Measurements from ENCODE around the gene HDAC4.

The HDAC4 gene

DNA sequence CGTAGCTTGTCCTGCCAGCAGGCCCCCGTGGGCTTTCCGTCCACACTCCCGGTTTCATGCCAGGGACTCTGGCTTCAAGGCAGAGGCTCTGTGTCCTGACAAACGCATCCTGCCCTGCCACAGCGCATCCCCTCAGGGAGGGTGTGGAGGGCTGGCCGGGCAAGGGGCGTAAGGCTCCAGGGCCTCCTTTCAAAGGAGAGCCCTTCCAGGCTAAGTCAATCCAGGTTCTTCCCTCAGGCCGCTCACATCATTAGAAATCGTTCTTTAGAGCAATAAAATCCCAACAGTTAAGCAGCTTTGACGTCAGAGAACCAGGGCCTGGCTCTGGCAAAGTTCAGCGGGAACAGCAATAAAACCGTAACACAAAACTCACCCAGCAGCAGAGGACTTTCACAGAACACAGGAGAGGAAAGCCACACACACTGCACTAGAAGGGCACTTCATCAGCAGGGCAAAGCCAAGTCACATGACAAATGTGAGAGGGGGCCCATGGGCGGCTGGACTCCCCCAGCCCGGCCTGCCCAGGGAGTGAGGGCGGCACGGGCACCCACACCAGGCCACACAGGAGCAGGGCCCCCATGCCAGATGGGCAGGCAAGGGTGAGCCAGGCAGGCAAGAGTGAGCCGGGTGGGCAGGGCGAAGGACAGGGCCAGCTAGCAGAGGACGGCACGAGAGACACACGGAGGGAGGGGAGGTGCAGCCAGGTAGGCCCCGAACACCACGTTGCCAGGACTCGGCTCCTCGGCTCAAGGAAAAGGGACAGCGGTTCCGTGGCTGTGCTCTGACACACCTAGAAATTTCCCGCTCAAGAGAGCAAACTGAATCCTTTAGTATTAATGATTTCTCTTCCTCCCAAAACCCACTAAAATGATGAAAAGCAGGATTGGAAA lies 52.0 kb downstream of the HDAC4 start:
- Histone ChIP-seq H3K9ac (ENCODE audit: low read length) (peak overlapping the region; percentile 67), H3K4me1 (ENCODE audit: insufficient read depth, low read length) (peaks cover 63% of the 10 kb centered on the region), H3K27ac (ENCODE audit: low read depth, low read length) (peak overlapping the region; percentile 84), H3K27me3 (ENCODE audit: control insufficient read depth in 1 of 2, insufficient read depth in 2 of 2, low read length in 2 of 2) (no peaks in the 10 kb centered on the region), H3K36me3 (ENCODE audit: insufficient read depth, low read length) (peaks cover 12% of the 10 kb centered on the region), H3K4me3 (ENCODE audit: low read depth in 1 of 2, low read length in 2 of 2) (peak overlapping the region; percentile 1 to 41), H3K9me3 (ENCODE audit: low read length) (no peaks in the 10 kb centered on the region)

DNA sequence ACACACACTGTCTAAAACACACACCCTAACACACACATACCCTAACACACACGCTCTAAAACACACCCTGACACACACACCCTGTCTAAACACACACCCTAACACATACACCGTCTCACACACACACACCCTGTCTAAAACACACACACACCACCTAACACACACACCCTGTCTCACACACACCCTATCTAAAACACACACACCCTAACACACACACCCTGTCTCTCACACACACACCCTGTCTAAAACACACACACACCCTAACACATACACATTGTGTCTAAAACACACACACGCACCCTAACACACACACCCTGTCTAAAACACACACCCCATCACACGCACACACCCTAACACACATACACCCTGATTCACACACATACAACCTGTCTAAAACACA lies 54.1 kb downstream of the HDAC4 start:
- Histone ChIP-seq H3K36me3 (ENCODE audit: insufficient read depth, low read length) (peaks cover 3% of the 10 kb centered on the region), H3K4me1 (ENCODE audit: insufficient read depth, low read length) (peaks cover 55% of the 10 kb centered on the region), H3K9ac (ENCODE audit: low read length) (peak overlapping the region; percentile 67), H3K4me3 (ENCODE audit: low read depth in 1 of 2, low read length in 2 of 2) (peak overlapping the region in 1 of 2 donors; percentile 59), H3K27ac (ENCODE audit: low read depth, low read length) (peak overlapping the region; percentile 84), H3K27me3 (ENCODE audit: control insufficient read depth in 1 of 2, insufficient read depth in 2 of 2, low read length in 2 of 2) (no peaks in the 10 kb centered on the region), H3K9me3 (ENCODE audit: low read length) (no peaks in the 10 kb centered on the region)

DNA sequence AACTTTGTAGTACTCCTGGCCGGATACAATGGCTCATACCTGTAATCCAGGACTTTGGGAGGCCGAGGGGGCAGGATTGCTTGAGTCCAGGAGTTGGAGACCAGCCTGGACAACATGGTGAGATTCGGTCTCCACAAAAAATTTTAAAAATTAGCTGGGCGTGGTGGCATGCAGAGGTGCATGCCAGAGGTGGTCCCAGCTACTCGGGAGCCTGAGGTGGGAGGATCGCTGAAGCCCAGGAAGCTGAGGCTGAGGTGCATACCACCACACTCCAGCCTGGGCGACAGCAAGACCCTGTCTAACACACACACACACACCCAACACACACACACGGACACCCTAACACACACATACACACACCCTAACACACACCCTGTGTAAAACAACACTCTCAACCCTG lies 55.6 kb downstream of the HDAC4 start:
- H3K36me3 ChIP-seq (ENCODE audit: insufficient read depth, low read length) = no peaks in the 10 kb centered on the region
- H3K4me1 ChIP-seq (ENCODE audit: insufficient read depth, low read length) = peaks cover 57% of the 10 kb centered on the region
- H3K4me3 ChIP-seq (ENCODE audit: low read depth in 1 of 2, low read length in 2 of 2) = peak overlapping the region in 1 of 2 donors; percentile 59
- no peaks in the 10 kb centered on the region for H3K27me3 ChIP-seq (ENCODE audit: control insufficient read depth in 1 of 2, insufficient read depth in 2 of 2, low read length in 2 of 2)
- peak overlapping the region; percentile 67 for H3K9ac ChIP-seq (ENCODE audit: low read length)
- peak overlapping the region; percentile 66 for H3K27ac ChIP-seq (ENCODE audit: low read depth, low read length)
- no peaks in the 10 kb centered on the region for H3K9me3 ChIP-seq (ENCODE audit: low read length)

DNA sequence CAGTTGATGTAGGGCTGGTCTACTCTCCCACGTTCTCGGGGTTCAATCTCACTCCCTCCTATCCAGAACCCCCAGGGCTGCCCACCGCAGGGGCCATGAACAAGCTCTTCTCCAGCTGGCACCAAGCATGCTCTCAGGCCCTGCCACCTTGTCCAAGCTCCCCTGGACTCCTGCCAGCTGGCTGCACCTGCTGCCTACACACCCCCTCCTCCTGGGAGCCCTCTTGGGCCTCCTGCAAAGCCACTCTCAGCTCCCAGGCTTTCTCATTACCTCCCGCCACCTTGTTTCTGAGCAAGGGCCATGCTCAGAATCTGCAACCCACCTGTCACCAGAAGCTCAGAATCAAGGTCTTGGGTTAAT lies 56.0 kb downstream of the HDAC4 start:
- peak overlapping the region; percentile 66 for H3K27ac ChIP-seq (ENCODE audit: low read depth, low read length)
- H3K9ac ChIP-seq (ENCODE audit: low read length) = no peak overlapping the region
- H3K36me3 ChIP-seq (ENCODE audit: insufficient read depth, low read length) = no peaks in the 10 kb centered on the region
- peak overlapping the region in 1 of 2 donors; percentile 59 for H3K4me3 ChIP-seq (ENCODE audit: low read depth in 1 of 2, low read length in 2 of 2)
- H3K4me1 ChIP-seq (ENCODE audit: insufficient read depth, low read length) = peaks cover 59% of the 10 kb centered on the region
- no peaks in the 10 kb centered on the region for H3K9me3 ChIP-seq (ENCODE audit: low read length)
- no peaks in the 10 kb centered on the region for H3K27me3 ChIP-seq (ENCODE audit: control insufficient read depth in 1 of 2, insufficient read depth in 2 of 2, low read length in 2 of 2)

DNA sequence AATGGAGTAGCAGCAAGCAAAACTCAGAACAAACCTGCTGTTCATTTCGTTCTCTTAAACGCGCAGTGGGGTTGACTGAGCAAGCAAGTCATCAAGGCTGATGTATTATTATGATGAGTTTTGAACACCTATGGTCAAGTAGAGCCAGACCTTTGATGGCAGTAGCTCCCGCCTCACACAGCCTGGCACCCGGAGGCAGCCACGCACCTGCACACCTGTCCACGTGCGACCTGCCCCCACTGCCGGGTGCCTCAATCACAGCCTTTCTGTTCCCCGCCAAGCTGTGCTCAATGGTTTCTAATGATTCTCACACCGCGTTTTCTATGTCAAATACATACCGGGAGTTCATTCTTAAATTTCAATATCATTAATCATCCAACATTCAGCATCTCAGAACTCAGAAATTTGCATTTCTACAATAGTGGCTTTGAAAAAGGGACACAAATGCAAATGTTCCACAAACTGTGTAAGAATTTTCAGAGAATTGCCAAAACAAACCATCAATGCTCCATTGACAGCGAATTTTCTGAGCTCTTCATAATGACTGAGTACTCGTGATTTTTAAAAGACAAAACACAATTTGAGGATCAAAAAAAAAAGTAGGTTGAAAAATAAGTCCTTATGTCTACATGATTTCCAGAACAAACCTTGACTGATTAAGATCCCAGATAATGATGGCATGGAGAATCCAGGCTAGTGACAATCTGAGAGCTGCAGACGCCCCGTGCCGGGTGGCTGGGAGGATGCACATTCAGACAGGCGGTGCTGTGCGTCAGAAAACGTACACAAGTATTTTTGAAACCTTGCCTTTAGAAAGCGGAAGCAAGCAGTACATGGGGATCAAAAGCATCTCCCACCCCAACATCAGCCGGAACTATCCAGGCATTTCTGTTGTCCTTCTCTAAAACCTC lies 56.6 kb downstream of the HDAC4 start:
- H3K27me3 ChIP-seq (ENCODE audit: control insufficient read depth in 1 of 2, insufficient read depth in 2 of 2, low read length in 2 of 2) = no peaks in the 10 kb centered on the region
- peak overlapping the region; percentile 66 for H3K27ac ChIP-seq (ENCODE audit: low read depth, low read length)
- no peaks in the 10 kb centered on the region for H3K36me3 ChIP-seq (ENCODE audit: insufficient read depth, low read length)
- no peak overlapping the region for H3K9ac ChIP-seq (ENCODE audit: low read length)
- H3K9me3 ChIP-seq (ENCODE audit: low read length) = no peaks in the 10 kb centered on the region
- H3K4me3 ChIP-seq (ENCODE audit: low read depth in 1 of 2, low read length in 2 of 2) = peak overlapping the region in 1 of 2 donors; percentile 59
- H3K4me1 ChIP-seq (ENCODE audit: insufficient read depth, low read length) = peaks cover 58% of the 10 kb centered on the region

DNA sequence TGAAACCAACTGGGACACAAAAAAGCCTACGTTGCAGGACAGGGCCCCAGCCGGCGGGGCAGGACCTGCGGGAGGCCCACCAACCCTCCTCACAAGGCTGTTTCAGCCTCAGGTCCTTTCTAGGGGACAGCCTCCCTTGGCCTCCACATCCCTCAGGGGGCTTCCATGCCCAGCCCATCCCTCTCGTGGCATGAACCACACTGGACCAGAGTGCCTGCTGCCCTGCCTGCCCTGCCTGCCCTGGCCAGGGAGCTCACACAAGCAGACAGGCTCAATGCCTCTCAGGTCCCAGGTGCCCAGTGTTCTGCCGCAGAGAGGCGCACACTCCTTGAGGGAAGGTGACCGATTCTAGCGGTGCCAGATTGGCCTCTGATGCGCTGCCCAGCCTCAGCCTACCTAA lies 57.4 kb downstream of the HDAC4 start:
- no peaks in the 10 kb centered on the region for H3K36me3 ChIP-seq (ENCODE audit: insufficient read depth, low read length)
- no peak overlapping the region for H3K4me3 ChIP-seq (ENCODE audit: low read depth in 1 of 2, low read length in 2 of 2)
- H3K9me3 ChIP-seq (ENCODE audit: low read length) = no peaks in the 10 kb centered on the region
- H3K27ac ChIP-seq (ENCODE audit: low read depth, low read length) = no peak overlapping the region
- no peaks in the 10 kb centered on the region for H3K27me3 ChIP-seq (ENCODE audit: control insufficient read depth in 1 of 2, insufficient read depth in 2 of 2, low read length in 2 of 2)
- no peak overlapping the region for H3K9ac ChIP-seq (ENCODE audit: low read length)
- peaks cover 63% of the 10 kb centered on the region for H3K4me1 ChIP-seq (ENCODE audit: insufficient read depth, low read length)

DNA sequence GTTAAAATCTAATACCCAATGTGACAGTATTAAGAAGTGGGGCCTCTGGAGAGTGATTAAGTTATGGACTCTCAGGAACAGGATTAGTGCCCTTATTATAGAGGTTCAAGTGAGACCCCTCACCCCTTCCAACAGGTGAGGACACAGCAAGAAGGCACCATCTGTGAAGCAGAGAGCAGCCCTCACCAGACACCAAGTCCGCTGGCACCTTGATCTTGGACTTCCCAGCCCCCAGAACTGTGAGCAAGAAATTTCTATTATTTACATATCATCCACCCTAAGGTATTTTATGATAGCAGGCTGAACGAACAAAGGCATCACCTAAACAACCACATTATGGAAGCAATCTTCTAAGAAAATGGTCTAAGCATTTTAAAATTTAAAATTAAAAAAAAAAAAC lies 59.0 kb downstream of the HDAC4 start:
- Histone ChIP-seq H3K9ac (ENCODE audit: low read length) (no peak overlapping the region), H3K9me3 (ENCODE audit: low read length) (no peaks in the 10 kb centered on the region), H3K36me3 (ENCODE audit: insufficient read depth, low read length) (no peaks in the 10 kb centered on the region), H3K4me3 (ENCODE audit: low read depth in 1 of 2, low read length in 2 of 2) (no peak overlapping the region), H3K4me1 (ENCODE audit: insufficient read depth, low read length) (peaks cover 78% of the 10 kb centered on the region), H3K27ac (ENCODE audit: low read depth, low read length) (no peak overlapping the region), H3K27me3 (ENCODE audit: control insufficient read depth in 1 of 2, insufficient read depth in 2 of 2, low read length in 2 of 2) (no peaks in the 10 kb centered on the region)

DNA sequence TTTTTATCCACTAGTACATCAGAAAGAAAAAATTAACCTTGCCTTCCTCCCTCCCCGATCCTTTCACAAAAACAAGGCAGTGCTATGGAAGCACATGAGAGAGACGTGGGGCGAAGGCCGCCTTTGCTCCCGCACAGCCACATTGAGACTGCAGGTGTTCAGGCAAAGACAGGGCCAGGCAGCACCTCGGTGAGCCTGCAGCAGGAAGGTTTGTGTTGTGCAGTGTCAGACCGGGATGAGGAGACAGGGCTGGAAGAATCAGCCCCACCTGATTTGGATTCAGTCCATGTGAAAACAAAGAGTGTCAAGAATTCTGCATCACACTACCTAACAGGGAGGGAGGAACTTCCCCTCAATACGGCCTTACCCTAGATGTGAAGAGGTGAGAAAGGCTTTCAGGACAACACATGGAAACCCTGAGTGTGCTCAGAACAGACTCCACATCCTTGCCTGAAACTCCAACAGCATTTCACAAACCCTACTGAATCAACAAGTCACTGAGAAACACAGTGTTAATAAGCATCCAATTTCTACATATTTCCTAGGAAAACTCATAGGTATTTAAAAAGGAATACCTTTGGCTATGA lies 59.6 kb downstream of the HDAC4 start:
- Histone ChIP-seq H3K9me3 (ENCODE audit: low read length) (no peaks in the 10 kb centered on the region), H3K27ac (ENCODE audit: low read depth, low read length) (peak overlapping the region; percentile 50), H3K4me1 (ENCODE audit: insufficient read depth, low read length) (peaks cover 77% of the 10 kb centered on the region), H3K4me3 (ENCODE audit: low read depth in 1 of 2, low read length in 2 of 2) (no peak overlapping the region), H3K9ac (ENCODE audit: low read length) (no peak overlapping the region), H3K36me3 (ENCODE audit: insufficient read depth, low read length) (no peaks in the 10 kb centered on the region), H3K27me3 (ENCODE audit: control insufficient read depth in 1 of 2, insufficient read depth in 2 of 2, low read length in 2 of 2) (no peaks in the 10 kb centered on the region)

DNA sequence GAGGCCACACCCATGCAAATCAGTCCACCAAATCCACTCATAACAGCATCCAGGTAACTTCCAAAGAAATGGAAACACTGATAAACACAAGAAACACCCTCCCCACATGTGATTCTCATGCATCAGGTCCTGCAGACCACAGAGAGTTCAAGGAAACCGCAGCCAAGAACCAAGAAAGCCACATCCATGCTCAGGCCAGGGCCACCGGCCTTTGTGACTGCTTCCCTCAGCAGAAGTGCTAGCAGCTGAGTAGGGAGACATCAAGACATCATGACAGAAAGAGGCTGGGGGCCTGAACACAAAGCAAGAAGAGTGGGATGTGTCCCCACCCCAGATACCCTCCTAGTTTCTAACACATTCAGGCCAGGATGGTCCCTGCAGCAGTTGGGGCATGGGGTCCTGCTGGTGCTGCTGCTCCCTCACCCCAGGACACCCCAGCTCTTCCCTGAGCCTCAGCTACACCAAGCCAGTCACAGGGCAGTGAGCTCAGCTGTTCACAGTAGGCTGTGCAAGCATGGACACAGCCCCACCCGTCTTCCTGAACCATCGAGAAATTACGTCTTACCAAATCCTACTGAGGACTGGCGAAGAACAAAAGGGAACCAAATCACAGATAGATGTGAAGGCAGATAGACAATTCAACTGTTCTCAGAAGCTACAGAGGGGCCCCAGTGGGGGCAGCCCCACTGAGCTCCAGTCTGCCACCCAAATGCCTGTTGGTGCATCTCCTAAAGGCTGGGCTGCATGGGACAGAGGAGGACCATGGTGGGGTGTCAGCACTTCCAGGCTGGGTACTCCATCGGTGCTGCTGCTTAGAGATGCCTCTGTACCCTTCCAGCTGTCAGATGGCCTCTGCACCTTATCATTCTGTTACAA lies 60.9 kb downstream of the HDAC4 start:
- Histone ChIP-seq H3K9ac (ENCODE audit: low read length) (no peak overlapping the region), H3K27ac (ENCODE audit: low read depth, low read length) (peak overlapping the region; percentile 50), H3K27me3 (ENCODE audit: control insufficient read depth in 1 of 2, insufficient read depth in 2 of 2, low read length in 2 of 2) (no peaks in the 10 kb centered on the region), H3K9me3 (ENCODE audit: low read length) (no peaks in the 10 kb centered on the region), H3K4me1 (ENCODE audit: insufficient read depth, low read length) (peaks cover 72% of the 10 kb centered on the region), H3K4me3 (ENCODE audit: low read depth in 1 of 2, low read length in 2 of 2) (no peak overlapping the region), H3K36me3 (ENCODE audit: insufficient read depth, low read length) (no peaks in the 10 kb centered on the region)

DNA sequence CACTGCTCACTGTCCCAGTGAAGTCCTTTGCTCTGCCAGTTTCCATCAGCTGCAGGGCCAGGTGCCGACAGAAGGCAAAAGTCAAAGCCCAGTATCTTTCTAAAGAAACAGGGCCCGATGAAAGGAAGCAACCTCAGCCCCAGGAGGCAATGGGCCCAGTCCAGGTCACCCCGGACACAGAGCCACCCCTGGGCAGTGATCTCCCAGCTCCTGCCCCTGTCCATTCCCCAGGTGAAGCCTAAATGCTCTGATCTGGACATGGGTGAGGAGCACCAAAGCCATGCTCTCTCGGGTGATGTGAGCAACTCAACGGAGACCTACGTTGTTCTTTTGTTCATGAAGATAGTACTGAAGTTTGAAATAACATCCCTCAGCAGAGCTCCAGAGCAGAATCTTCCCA lies 61.6 kb downstream of the HDAC4 start:
- no peaks in the 10 kb centered on the region for H3K9me3 ChIP-seq (ENCODE audit: low read length)
- no peaks in the 10 kb centered on the region for H3K27me3 ChIP-seq (ENCODE audit: control insufficient read depth in 1 of 2, insufficient read depth in 2 of 2, low read length in 2 of 2)
- peak overlapping the region; percentile 31 for H3K27ac ChIP-seq (ENCODE audit: low read depth, low read length)
- H3K36me3 ChIP-seq (ENCODE audit: insufficient read depth, low read length) = no peaks in the 10 kb centered on the region
- no peak overlapping the region for H3K9ac ChIP-seq (ENCODE audit: low read length)
- H3K4me1 ChIP-seq (ENCODE audit: insufficient read depth, low read length) = peaks cover 64% of the 10 kb centered on the region
- no peak overlapping the region for H3K4me3 ChIP-seq (ENCODE audit: low read depth in 1 of 2, low read length in 2 of 2)
